DOHH2 (cell line): Measurements from ENCODE around the gene PPP1R14B.

Source experiments
- H3F3A ChIP-seq: fragments of 200-600 bp; sonication (generic), shearing (Covaris generic); 2 replicates; pipeline ENCODE4 v1.6.0; 2016; ENCODE audit warnings: antibody characterized with exemption, mild to moderate bottlenecking; ENCODE audit not compliant: control insufficient read depth, insufficient read depth
- H3K27ac ChIP-seq: fragments of 200-600 bp; sonication (generic); 2 replicates; pipeline ENCODE4 v1.5.1; 2014; ENCODE audit warnings: low read depth, mild to moderate bottlenecking, low read length, moderate library complexity
- H3K27me3 ChIP-seq: fragments of 200-600 bp; sonication (generic); 2 replicates; pipeline ENCODE4 v1.6.1; 2014; ENCODE audit warnings: mild to moderate bottlenecking, low read length, mixed read lengths; ENCODE audit not compliant: control insufficient read depth
- H3K36me3 ChIP-seq: fragments of 200-600 bp; sonication (generic); 2 replicates; pipeline ENCODE4 v1.6.1; 2014; ENCODE audit warnings: mild to moderate bottlenecking, low read length, moderate library complexity, mixed read lengths; ENCODE audit not compliant: control insufficient read depth
- H3K4me1 ChIP-seq: fragments of 200-600 bp; sonication (generic); 2 replicates; pipeline ENCODE4 v1.6.1; 2014; ENCODE audit warnings: mild to moderate bottlenecking, low read length, mixed read lengths; ENCODE audit not compliant: control insufficient read depth
- H3K4me2 ChIP-seq: fragments of 200-600 bp; sonication (generic); 2 replicates; pipeline ENCODE4 v1.6.0; 2014; ENCODE audit warnings: mild to moderate bottlenecking, low read length, moderate library complexity
- H3K4me3 ChIP-seq: fragments of 200-600 bp; sonication (generic); 2 replicates; pipeline ENCODE4 v1.5.1; 2014; ENCODE audit warnings: mild to moderate bottlenecking, low read length, mixed read lengths
- H3K79me2 ChIP-seq: fragments of 200-600 bp; sonication (generic); 2 replicates; pipeline ENCODE4 v1.6.1; 2014; ENCODE audit warnings: mild to moderate bottlenecking, low read length, mixed read lengths; ENCODE audit not compliant: control insufficient read depth
- H3K9me2 ChIP-seq: fragments of 200-600 bp; sonication (generic); replicated peaks from 2 replicates; pipeline ENCODE4 v1.6.1; 2014; ENCODE audit warnings: mild to moderate bottlenecking, low read length, mixed read lengths; ENCODE audit not compliant: control insufficient read depth
- H3K9me3 ChIP-seq: fragments of 200-600 bp; sonication (generic); 2 replicates; pipeline ENCODE4 v1.6.1; 2014; ENCODE audit warnings: antibody characterized with exemption, low read length, mixed read lengths; ENCODE audit not compliant: control insufficient read depth, insufficient read depth
- H4K20me1 ChIP-seq: fragments of 200-600 bp; sonication (generic); 2 replicates; pipeline ENCODE4 v1.6.0; 2014; ENCODE audit warnings: low read depth, mild to moderate bottlenecking, antibody characterized with exemption, low read length, moderate library complexity; ENCODE audit not compliant: control insufficient read depth, insufficient read depth
- EZH2phosphoT487 ChIP-seq: fragments of 200-600 bp; sonication (generic); IDR thresholded peaks from 2 replicates; pipeline ENCODE4 v1.6.1; 2017; ENCODE audit warnings: borderline replicate concordance, mild to moderate bottlenecking, antibody characterized with exemption, low read length, moderate library complexity, mixed read lengths
- TF ChIP-seq, protein P1 (sequence below): fragments of 200-600 bp; sonication (generic); IDR thresholded peaks from one replicate; pipeline ENCODE4 v1.5.1; 2014; ENCODE audit warnings: antibody characterized with exemption, mild to moderate bottlenecking, low read depth, low read length; ENCODE audit not compliant: poor library complexity, severe bottlenecking

PPP1R14B gene

DNA sequence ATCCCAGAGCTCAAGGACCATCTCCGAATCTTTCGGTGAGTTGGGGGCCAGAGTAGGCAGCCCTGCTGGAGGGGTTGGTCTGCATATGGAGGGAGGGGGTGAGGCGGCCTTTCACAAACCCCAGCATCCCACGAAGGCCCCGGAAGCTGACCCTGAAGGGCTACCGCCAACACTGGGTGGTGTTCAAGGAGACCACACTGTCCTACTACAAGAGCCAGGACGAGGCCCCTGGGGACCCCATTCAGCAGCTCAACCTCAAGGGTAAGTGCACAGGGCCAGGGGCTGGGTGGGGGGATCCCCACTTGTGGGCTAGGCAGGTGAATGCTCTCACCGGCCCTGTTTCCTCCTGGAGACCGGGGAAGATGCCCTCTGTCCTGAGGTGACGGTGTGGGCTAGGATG, 27.0 kb downstream of the PPP1R14B start:
- H3K4me1 ChIP-seq = peaks cover 30% of the 10 kb centered on the region
- no peaks in the 10 kb centered on the region for H3K9me3 ChIP-seq
- no peak overlapping the region for H3K4me2 ChIP-seq
- H3K36me3 ChIP-seq = peaks cover 72% of the 10 kb centered on the region
- H3K79me2 ChIP-seq = peaks cover 3% of the 10 kb centered on the region; the same call in 1 of the 2 replicates
- H3K9me2 ChIP-seq = no peaks in the 10 kb centered on the region
- no peak overlapping the region for H3K4me3 ChIP-seq
- TF ChIP-seq, protein P1, sequence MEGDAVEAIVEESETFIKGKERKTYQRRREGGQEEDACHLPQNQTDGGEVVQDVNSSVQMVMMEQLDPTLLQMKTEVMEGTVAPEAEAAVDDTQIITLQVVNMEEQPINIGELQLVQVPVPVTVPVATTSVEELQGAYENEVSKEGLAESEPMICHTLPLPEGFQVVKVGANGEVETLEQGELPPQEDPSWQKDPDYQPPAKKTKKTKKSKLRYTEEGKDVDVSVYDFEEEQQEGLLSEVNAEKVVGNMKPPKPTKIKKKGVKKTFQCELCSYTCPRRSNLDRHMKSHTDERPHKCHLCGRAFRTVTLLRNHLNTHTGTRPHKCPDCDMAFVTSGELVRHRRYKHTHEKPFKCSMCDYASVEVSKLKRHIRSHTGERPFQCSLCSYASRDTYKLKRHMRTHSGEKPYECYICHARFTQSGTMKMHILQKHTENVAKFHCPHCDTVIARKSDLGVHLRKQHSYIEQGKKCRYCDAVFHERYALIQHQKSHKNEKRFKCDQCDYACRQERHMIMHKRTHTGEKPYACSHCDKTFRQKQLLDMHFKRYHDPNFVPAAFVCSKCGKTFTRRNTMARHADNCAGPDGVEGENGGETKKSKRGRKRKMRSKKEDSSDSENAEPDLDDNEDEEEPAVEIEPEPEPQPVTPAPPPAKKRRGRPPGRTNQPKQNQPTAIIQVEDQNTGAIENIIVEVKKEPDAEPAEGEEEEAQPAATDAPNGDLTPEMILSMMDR = no peak
- TF ChIP-seq EZH2phosphoT487 = no peak
- H3F3A ChIP-seq = peaks cover 18% of the 10 kb centered on the region
- no peaks in the 10 kb centered on the region for H4K20me1 ChIP-seq
- H3K27me3 ChIP-seq = no peaks in the 10 kb centered on the region
- H3K27ac ChIP-seq = no peak overlapping the region

- Histone ChIP-seq H3K9me3 (no peaks in the 10 kb centered on the region), H3K9me2 (no peaks in the 10 kb centered on the region), H3K27me3 (no peaks in the 10 kb centered on the region), H4K20me1 (no peaks in the 10 kb centered on the region), H3K27ac (no peak overlapping the region), H3F3A (peaks cover 22% of the 10 kb centered on the region), H3K36me3 (peaks cover 71% of the 10 kb centered on the region), H3K4me1 (peaks cover 30% of the 10 kb centered on the region), H3K4me3 (no peak overlapping the region), H3K79me2 (peaks cover 3% of the 10 kb centered on the region; the same call in 1 of the 2 replicates), H3K4me2 (no peak overlapping the region)
- TF ChIP-seq, protein P1 = no peak
- TF ChIP-seq EZH2phosphoT487 = no peak
These were observed 27.4 kb downstream of the PPP1R14B start for GRCh38 chr11:64219354-64219684.

DNA sequence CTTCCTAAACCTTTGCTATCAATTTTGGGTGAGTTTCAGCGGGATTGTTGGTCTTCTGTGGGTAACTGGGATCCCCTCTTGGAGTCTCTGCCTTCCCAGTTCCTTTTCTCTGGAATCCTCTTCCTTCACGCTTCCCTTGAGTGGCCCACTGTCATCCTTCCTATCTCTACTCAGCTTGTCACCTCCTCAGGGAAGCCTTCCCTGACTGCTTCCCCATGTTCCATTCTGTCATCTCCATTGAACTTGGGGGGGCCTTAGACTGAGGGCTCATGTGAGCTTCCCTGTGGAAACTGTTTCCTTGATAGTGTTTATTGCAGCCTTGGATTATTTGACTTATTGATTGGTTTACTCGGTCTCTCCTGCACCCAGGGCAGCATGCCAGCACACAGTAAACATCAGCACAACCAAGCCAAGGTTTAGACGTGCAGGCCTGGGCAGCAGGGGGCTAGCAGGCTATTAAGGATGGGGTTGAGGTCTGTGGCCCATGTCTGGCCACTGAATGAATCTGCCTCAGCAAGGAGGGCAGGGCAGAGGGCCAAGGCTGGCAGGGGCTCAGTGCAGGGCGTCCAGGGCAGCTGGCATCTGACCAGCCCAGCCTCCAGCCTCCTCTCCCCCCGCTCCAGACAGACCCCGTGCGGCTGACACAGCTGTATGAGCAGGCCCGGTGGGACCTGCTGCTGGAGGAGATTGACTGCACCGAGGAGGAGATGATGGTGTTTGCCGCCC, 28.0 kb downstream of the PPP1R14B start:
- Histone ChIP-seq H3K36me3 (peaks cover 71% of the 10 kb centered on the region), H3F3A (peaks cover 24% of the 10 kb centered on the region), H3K9me3 (no peaks in the 10 kb centered on the region), H3K4me3 (no peak overlapping the region), H3K4me1 (peaks cover 33% of the 10 kb centered on the region), H3K79me2 (peaks cover 3% of the 10 kb centered on the region; the same call in 1 of the 2 replicates), H3K27ac (no peak overlapping the region), H3K9me2 (no peaks in the 10 kb centered on the region), H4K20me1 (no peaks in the 10 kb centered on the region), H3K27me3 (no peaks in the 10 kb centered on the region), H3K4me2 (no peak overlapping the region)
- TF ChIP-seq, protein P1 = no peak
- TF ChIP-seq EZH2phosphoT487 = no peak
